Astrocyte (in vitro differentiated cells and primary cell): ENCODE results near the gene GPAT2.
"Not testable (repeated sequence)": the region's sequence is repeated elsewhere in the genome, so short reads cannot be mapped to it uniquely, and the experiment has no call there.

Experiments
- EZH2 ChIP-seq: IDR thresholded peaks from 2 replicates; pipeline ENCODE4 v1.6.1; 2012; ENCODE audit warnings: mild to moderate bottlenecking, low read length, inconsistent platforms; ENCODE audit not compliant: insufficient read depth
- TF ChIP-seq, protein P1 (sequence below): IDR thresholded peaks from 2 replicates; pipeline ENCODE4 v1.5.1; 2011; ENCODE audit warnings: low read depth, mild to moderate bottlenecking, inconsistent platforms, low read length, moderate library complexity; ENCODE audit not compliant: insufficient read depth

DNA sequence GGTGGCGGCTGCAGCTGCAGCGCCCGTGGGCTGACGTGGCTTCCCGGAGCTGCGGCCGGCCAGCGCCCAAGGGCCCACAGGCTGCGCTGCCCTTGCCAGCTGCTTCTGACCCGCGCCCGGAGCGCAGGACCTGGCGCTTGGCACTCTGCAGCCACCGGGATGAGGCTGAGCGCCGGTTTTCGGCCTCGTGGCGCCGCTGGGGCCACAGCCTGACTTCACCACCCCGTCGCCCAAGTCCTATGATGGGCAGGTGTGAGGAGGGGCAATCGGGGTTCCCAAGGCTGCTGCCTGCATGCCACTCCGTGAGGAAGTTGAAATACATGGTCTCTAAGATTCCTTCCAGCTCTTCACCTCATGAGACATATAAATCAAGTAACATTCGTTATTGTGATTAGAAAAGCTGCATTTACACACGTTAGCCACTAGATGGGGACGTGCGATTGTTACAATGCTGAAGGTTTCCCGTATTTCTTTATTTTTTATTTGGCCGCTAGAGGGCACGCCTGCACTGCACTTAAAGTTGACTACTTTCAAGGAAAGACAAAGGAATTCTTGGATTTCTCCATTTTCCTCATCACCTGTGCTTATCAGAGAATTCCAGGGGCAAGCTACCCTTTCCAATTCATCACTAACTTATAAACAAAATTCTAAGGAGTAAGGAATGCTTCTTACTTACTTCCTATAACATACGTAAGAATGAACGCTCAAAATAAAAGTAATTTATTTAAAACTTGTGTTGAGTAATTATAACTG, 42.0 kb downstream of the GPAT2 start:
- TF ChIP-seq, protein P1, sequence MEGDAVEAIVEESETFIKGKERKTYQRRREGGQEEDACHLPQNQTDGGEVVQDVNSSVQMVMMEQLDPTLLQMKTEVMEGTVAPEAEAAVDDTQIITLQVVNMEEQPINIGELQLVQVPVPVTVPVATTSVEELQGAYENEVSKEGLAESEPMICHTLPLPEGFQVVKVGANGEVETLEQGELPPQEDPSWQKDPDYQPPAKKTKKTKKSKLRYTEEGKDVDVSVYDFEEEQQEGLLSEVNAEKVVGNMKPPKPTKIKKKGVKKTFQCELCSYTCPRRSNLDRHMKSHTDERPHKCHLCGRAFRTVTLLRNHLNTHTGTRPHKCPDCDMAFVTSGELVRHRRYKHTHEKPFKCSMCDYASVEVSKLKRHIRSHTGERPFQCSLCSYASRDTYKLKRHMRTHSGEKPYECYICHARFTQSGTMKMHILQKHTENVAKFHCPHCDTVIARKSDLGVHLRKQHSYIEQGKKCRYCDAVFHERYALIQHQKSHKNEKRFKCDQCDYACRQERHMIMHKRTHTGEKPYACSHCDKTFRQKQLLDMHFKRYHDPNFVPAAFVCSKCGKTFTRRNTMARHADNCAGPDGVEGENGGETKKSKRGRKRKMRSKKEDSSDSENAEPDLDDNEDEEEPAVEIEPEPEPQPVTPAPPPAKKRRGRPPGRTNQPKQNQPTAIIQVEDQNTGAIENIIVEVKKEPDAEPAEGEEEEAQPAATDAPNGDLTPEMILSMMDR, result peak; percentile 89
- TF ChIP-seq EZH2, result not testable (repeated sequence)
